HG03108 (cell line): ENCODE results near the gene USP7.

Source experiments
- ATAC-seq: cut with Tn5 transposase; IDR thresholded peaks from one replicate; pipeline ENCODE4 v1.9.1; 2021; ENCODE audit warnings: moderate library complexity; ENCODE audit not compliant: unreplicated experiment

The USP7 gene

DNA sequence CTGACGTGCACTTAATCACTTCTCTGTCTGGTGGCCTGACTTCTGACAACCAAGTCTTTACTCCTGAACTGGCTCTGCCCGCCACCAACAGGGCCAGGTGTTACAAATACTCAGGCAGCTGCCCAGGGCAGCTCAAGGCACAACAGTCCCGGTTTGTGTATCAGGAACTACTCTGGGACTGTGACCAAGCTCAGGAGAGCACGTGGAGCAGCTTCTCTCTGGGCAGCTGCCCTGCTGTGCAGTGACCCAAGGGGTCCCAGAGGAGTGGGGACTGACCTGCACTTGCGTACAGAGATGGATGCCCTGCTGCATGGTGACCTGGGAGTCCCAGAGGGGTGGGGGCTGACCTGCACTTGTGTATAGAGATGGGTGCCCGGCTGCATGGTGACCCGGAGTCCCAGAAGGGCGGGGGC, 59.7 kb downstream of the USP7 start:
- no peak for ATAC-seq

DNA sequence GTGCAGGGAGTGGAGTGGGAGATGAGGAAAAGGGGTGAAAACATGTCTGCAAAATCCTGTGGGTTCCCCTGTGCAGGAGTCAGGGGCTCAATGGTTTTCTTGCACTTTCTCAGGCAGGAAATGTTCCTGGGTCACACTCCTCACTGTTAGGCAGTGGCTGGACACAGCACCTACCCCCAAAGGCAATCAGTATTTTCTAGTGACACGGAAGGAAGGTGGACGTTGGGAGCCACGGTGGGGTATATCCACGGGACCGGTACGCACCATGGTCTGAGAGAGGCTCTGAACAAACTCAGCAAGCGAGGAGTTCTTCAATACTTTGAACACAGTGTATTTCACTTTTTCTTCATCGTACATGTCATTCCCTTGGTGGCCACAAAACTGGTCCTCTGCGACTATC, 60.7 kb downstream of the USP7 start:
- ATAC-seq: no peak

GRCh38 chr16:8901320-8901861, 62.3 kb downstream of the USP7 start:
- no peak for ATAC-seq

DNA sequence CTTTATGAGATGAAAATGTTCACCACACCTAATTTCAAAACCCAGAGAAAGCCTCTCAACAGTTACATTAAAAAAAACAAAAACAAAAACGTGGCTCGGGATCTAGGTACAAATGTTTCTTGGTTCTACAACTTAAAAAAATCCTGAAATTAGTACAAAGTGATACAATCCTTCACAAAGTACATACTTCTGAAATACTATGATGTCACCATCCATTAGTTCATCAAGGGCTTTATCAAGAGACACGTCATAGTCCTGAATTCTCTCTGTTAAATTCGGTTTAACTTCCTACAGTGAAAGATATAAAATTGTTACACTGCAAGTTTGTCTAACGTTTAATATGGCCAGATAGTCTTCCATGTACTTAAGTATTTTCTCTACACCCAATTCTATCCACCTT, 63.4 kb downstream of the USP7 start:
- ATAC-seq: no peak

DNA sequence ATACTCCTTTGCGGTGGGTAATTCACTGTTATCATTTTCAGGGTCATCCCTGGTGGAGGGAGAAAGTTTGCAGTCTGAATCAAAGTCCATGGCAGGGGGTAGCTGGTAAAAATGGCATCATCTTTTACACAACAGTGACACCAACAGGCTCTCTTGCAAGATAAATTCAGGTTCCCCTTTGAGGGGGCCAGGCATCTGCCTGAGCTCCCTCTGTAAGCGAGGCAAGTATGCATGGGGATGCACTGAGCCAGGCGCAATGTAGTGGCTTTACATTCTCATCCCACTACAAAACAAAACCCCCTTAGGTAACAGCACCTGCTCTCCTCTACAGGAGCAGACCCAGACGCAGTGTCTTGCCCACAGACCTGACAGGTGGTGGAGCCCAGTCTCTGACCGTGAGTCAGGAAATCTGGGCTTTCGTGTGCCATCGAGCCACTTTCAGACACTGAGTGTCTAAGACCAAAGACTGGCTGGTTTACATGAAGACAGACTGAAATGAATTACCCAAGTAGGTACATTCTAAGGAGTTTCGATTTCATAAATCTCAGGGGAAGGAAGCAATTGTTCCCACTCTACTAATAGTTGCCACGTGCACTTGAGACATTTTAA, 63.9 kb downstream of the USP7 start:
- ATAC-seq: no peak

GRCh38 chr16:8898660-8899318, 64.9 kb downstream of the USP7 start:
- ATAC-seq: no peak

DNA sequence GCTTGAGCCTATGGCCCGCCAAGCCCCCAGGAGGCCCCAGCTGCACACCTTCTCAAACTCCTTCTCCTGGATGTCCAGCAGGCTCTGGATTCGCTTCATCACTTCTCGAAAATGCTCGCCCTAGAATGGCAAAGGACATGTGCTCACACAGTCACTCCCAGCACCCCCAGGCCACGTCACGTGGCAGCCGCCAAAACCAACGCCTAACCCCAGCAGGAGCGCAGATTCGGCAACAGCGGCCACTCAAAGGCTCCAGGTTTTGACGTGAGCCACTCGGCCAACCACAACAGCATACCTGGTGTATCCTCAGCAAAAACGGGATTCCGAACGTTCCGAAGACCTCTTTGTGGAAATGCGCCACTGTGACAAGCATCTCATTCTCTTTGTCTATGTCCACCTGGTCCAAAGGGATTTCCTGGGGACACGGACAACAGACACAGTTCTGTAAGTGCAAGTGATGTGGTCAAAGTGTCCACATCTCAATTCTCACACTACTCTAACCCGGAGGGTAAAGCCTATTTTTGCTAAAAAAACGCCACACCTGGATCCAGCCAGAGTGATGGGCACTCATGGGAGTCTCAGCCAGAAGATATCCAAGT, 68.9 kb downstream of the USP7 start:
- ATAC-seq: no peak

GRCh38 chr16:8893976-8894690, 69.6 kb downstream of the USP7 start:
- ATAC-seq: no peak

GRCh38 chr16:8893426-8893825, 70.3 kb downstream of the USP7 start:
- no peak for ATAC-seq

- peak; percentile 21 for ATAC-seq
These were observed 71.6 kb downstream of the USP7 start for GRCh38 chr16:8892101-8892575.

GRCh38 chr16:8890549-8890921, 73.2 kb downstream of the USP7 start:
- no peak for ATAC-seq

- no peak for ATAC-seq
These were observed 73.7 kb downstream of the USP7 start for GRCh38 chr16:8889893-8890548.

GRCh38 chr16:8888951-8889892, 74.5 kb downstream of the USP7 start:
- ATAC-seq: no peak

DNA sequence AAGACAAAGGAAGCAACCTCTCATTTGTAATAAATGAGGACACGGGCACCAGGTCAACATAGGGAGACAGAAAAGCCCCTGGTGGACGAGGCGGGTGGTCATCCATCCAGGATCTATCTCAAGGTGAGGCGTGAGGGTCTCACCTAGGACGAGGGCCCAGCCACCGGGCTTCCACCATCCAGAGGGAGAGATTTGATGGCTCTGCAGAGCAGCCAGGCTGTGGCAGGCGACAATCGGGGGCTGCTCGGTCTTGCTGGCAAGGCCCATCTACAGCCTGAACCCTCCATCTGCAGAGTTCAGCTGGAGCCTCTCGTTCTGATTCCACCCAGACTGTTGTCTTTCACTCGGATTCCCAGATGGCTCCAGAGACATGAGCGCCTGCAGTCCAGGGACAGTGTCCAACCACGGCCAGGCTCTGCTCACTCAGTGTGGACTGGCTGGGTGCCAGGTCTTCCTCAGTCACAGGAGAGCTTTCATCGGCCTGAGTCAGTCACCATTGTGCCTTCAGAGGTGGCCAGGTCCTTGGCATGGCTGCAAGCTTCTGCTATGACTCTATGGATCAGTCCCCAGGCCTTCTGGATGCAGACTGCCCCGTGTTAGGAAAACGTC, 75.7 kb downstream of the USP7 start:
- no peak for ATAC-seq

GRCh38 chr16:8887431-8887765, 76.3 kb downstream of the USP7 start:
- no peak for ATAC-seq

GRCh38 chr16:8886593-8887430, 76.9 kb downstream of the USP7 start:
- no peak for ATAC-seq

GRCh38 chr16:8885674-8886592, 77.8 kb downstream of the USP7 start:
- ATAC-seq: no peak
